Right renal pelvis (tissue), 4 donors: ENCODE data around the gene DHX35. TPM values are rescaled to one million over a fixed set of nuclear protein-coding genes. Genes with fewer than 3 reads are reported as not detected.
A peak's percentile ranks its signal among the peaks of the same experiment; 100 is the strongest.

Source experiments
- DNase-seq, 4 donors: peaks; one replicate each; pipeline ENCODE4 v3.0.0-alpha.2; 2013; ENCODE audit warnings: low read depth in 4 of 4, low spot score in 3 of 4, missing footprints in 1 of 4
- polyA plus RNA-seq, 4 donors: library from polyadenylated mRNA; unstranded; fragments of 120-200 nt; gene quantifications; one replicate each; pipeline ENCODE4 v1.2.1, GENCODE V29; 2013; ENCODE audit not compliant: insufficient read length in 4 of 4

Gene DHX35
- polyA plus RNA-seq, 4 donors: 13.8 to 16.9 (median 15.2) TPM

- DNase-seq: no peak
These were observed 51.5 kb downstream of the DHX35 start for GRCh38 chr20:39013662-39014109.

GRCh38 chr20:39016041-39016440 lies 53.9 kb downstream of the DHX35 start:
- DNase-seq: no peak

GRCh38 chr20:39016506-39016905 lies 54.4 kb downstream of the DHX35 start:
- DNase-seq: no peak

- no peak for DNase-seq
These were observed 56.9 kb downstream of the DHX35 start for GRCh38 chr20:39019027-39019426.

GRCh38 chr20:39019805-39020325 lies 57.7 kb downstream of the DHX35 start:
- DNase-seq: no peak

GRCh38 chr20:39021748-39022147 lies 59.6 kb downstream of the DHX35 start:
- DNase-seq: no peak

GRCh38 chr20:39025883-39026282 lies 63.7 kb downstream of the DHX35 start:
- no peak for DNase-seq

GRCh38 chr20:39029364-39029763 lies 67.2 kb downstream of the DHX35 start:
- no peak for DNase-seq

GRCh38 chr20:39032997-39033396 lies 70.9 kb downstream of the DHX35 start:
- DNase-seq: no peak

GRCh38 chr20:39036011-39036410 lies 73.9 kb downstream of the DHX35 start:
- no peak for DNase-seq

- no peak for DNase-seq
These were observed 74.7 kb downstream of the DHX35 start for GRCh38 chr20:39036851-39037250.

GRCh38 chr20:39038047-39038446 lies 75.9 kb downstream of the DHX35 start:
- DNase-seq: no peak

GRCh38 chr20:39038495-39038894 lies 76.4 kb downstream of the DHX35 start:
- DNase-seq: no peak

GRCh38 chr20:39039261-39039660 lies 77.1 kb downstream of the DHX35 start:
- no peak for DNase-seq

- DNase-seq: no peak
These were observed 78.0 kb downstream of the DHX35 start for GRCh38 chr20:39040116-39040515.

- no peak for DNase-seq
These were observed 78.9 kb downstream of the DHX35 start for GRCh38 chr20:39041067-39041466.

- DNase-seq: no peak
These were observed 80.4 kb downstream of the DHX35 start for GRCh38 chr20:39042279-39043150.

- no peak for DNase-seq
These were observed 82.4 kb downstream of the DHX35 start for GRCh38 chr20:39044501-39044900.

GRCh38 chr20:39045676-39046075 lies 83.5 kb downstream of the DHX35 start:
- DNase-seq: no peak

- no peak for DNase-seq
These were observed 85.4 kb downstream of the DHX35 start for GRCh38 chr20:39047417-39047985.

- DNase-seq: peak; percentile 40 to 72 (median 54)
These were observed 86.0 kb downstream of the DHX35 start for GRCh38 chr20:39048000-39048696.
